A549 (cell line): Measurements from ENCODE around the gene P4HA3. TPM values are rescaled to one million over a fixed set of nuclear protein-coding genes. Genes with fewer than 3 reads are reported as not detected.
A peak's percentile ranks its signal among the peaks of the same experiment; 100 is the strongest.

Experiments used
- ATAC-seq, 2 experiments: fragments of 200-7000 bp in 1 of 2; fragments of >200 bp in 1 of 2; cut with Nextera tagmentation in 1 of 2; cut with Tn5 transposase in 1 of 2; 3 replicates each; pipeline versions ENCODE4 v1.8.0 to v1.9.1; 2018 to 2020; ENCODE audit warnings: mild to moderate bottlenecking in 1 of 2, moderate library complexity in 1 of 2
- CTCF ChIA-PET: fragments of 300-600 bp; sonication (Branson Sonifier 250); formaldehyde crosslinking; extraction: SDS; loops from one replicate; lab custom pipeline; 2021; ENCODE audit warnings: antibody characterized with exemption, inconsistent platforms; lab: Yijun Ruan, JAX
- POLR2A ChIA-PET: fragments of 350-600 bp; formaldehyde crosslinking; extraction: SDS; loops from one replicate; lab custom pipeline; 2021; ENCODE audit warnings: antibody characterized with exemption, inconsistent platforms; lab: Yijun Ruan, JAX
- DNase-seq, 2 experiments: peaks; one replicate each; pipeline versions ENCODE4 v3.0.0 to v3.0.0-alpha.2; 2011 to 2016; ENCODE audit warnings: low read depth in 1 of 2, low spot score in 1 of 2
- FAIRE-seq: peaks from 2 replicates; lab custom pipeline; 2011; peaks lifted over from hg19 to GRCh38; lab: Jason Lieb, UNC
- H3K27ac ChIP-seq, 2 experiments: fragments of >200 bp; sonication (Bioruptor Twin); formaldehyde crosslinking; 3 replicates each; pipeline ENCODE4 v1.5.1; 2016 to 2017
- H3K4me1 ChIP-seq: fragments of >200 bp; sonication (Bioruptor Twin); formaldehyde crosslinking; 3 replicates; pipeline ENCODE4 v1.6.1; 2016
- H3K4me2 ChIP-seq: fragments of >200 bp; sonication (Bioruptor Twin); formaldehyde crosslinking; 3 replicates; pipeline ENCODE4 v1.6.1; 2016
- H3K4me3 ChIP-seq: fragments of >200 bp; sonication (Bioruptor Twin); formaldehyde crosslinking; 3 replicates; pipeline ENCODE4 v1.5.1; 2016
- H3K9me3 ChIP-seq: fragments of >200 bp; sonication (Bioruptor Twin); formaldehyde crosslinking; 3 replicates; pipeline ENCODE4 v1.6.1; 2016
- CHD4 ChIP-seq: fragments of 200-600 bp; sonication (generic); IDR thresholded peaks from 2 replicates; pipeline ENCODE4 v1.6.1; 2016; ENCODE audit warnings: antibody characterized with exemption, mild to moderate bottlenecking, borderline replicate concordance
- EHMT2 ChIP-seq: fragments of 200-600 bp; sonication (generic); IDR thresholded peaks from 2 replicates; pipeline ENCODE4 v1.6.1; 2016; ENCODE audit warnings: antibody characterized with exemption, low read depth, mild to moderate bottlenecking, moderate library complexity
- EP300 ChIP-seq, 2 experiments: fragments of >200 bp; sonication (Bioruptor Twin); formaldehyde crosslinking; IDR thresholded peaks; 2 replicates in 1 of 2; 3 replicates in 1 of 2; pipeline ENCODE4 v1.6.1; 2016 to 2017
- ESRRA ChIP-seq: fragments of 150-350 bp; IDR thresholded peaks from 2 replicates; pipeline ENCODE4 v1.6.1; 2014; ENCODE audit warnings: mild to moderate bottlenecking, low read length, borderline replicate concordance
- FOSL2 ChIP-seq, 2 experiments: fragments of 450-650 bp in 1 of 2; fragments of >200 bp in 1 of 2; sonication (Bioruptor Twin) in 1 of 2; formaldehyde crosslinking; IDR thresholded peaks; 2 replicates each; pipeline versions ENCODE4 v1.5.0 to v1.6.1; 2016 to 2020; ENCODE audit warnings: mild to moderate bottlenecking in 1 of 2, moderate library complexity in 1 of 2
- HDAC2 ChIP-seq: fragments of 200-600 bp; sonication (generic); IDR thresholded peaks from 2 replicates; pipeline ENCODE4 v1.6.1; 2016
- HOXB13 ChIP-seq: fragments of 250-450 bp; sonication (Bioruptor Pico); IDR thresholded peaks from 2 replicates; pipeline ENCODE4 v1.5.0; 2020; ENCODE audit warnings: low read depth, mild to moderate bottlenecking, moderate library complexity
- JUN ChIP-seq, 2 experiments: fragments of >200 bp; sonication (Bioruptor Twin); formaldehyde crosslinking; IDR thresholded peaks; 2 replicates in 1 of 2; 3 replicates in 1 of 2; pipeline ENCODE4 v1.6.1; 2016 to 2017
- JUNB ChIP-seq: fragments of >200 bp; sonication (Bioruptor Twin); formaldehyde crosslinking; IDR thresholded peaks from 2 replicates; pipeline ENCODE4 v1.6.1; 2016
- KDM1A ChIP-seq: fragments of 200-600 bp; sonication (generic); IDR thresholded peaks from 2 replicates; pipeline ENCODE4 v1.6.1; 2016; ENCODE audit warnings: low read depth, mild to moderate bottlenecking
- KDM5A ChIP-seq: fragments of 200-600 bp; sonication (generic); IDR thresholded peaks from 2 replicates; pipeline ENCODE4 v1.6.1; 2016; ENCODE audit warnings: antibody characterized with exemption, mild to moderate bottlenecking
- MAFK ChIP-seq: fragments of 450-650 bp; IDR thresholded peaks from 2 replicates; pipeline ENCODE4 v1.6.1; 2014; ENCODE audit not compliant: partially characterized antibody
- MAZ ChIP-seq: fragments of 150-350 bp; IDR thresholded peaks from 2 replicates; pipeline ENCODE4 v1.6.1; 2014; ENCODE audit warnings: antibody characterized with exemption, low read depth, low read length, borderline replicate concordance
- NFE2L2 ChIP-seq: fragments of 150-350 bp; conservative IDR thresholded peaks from 2 replicates; pipeline ENCODE4 v1.6.1; 2014; ENCODE audit warnings: low read length
- NR3C1 ChIP-seq: fragments of >200 bp; sonication (Bioruptor Twin); formaldehyde crosslinking; IDR thresholded peaks from 3 replicates; pipeline ENCODE4 v1.6.1; 2017
- POLR2AphosphoS2 ChIP-seq: conservative IDR thresholded peaks from 2 replicates; pipeline ENCODE4 v1.6.1; 2012; ENCODE audit warnings: low read length, improper control_type of control experiment, inconsistent platforms
- RAD21 ChIP-seq, 2 experiments: fragments of >200 bp in 1 of 2; sonication (Bioruptor Twin) in 1 of 2; formaldehyde crosslinking in 1 of 2; IDR thresholded peaks in 1 of 2; conservative IDR thresholded peaks in 1 of 2; 2 replicates in 1 of 2; 3 replicates in 1 of 2; pipeline ENCODE4 v1.6.1; 2012 to 2018; ENCODE audit warnings: inconsistent platforms in 1 of 2
- RARB ChIP-seq: fragments of 250-450 bp; sonication (Bioruptor Pico); IDR thresholded peaks from 2 replicates; pipeline ENCODE4 v1.8.0; 2021; ENCODE audit warnings: mild to moderate bottlenecking, moderate library complexity
- WGBS: methylation state at CpG from one replicate; pipeline ENCODE4 v1.1.6; 2017; ENCODE audit errors: missing lambda C conversion rate; 5-methylcytosine and 5-hydroxymethylcytosine counted together
- polyA plus RNA-seq, 4 experiments: library from polyadenylated mRNA; depleted of rRNA in 3 of 4; stranded (reverse); fragments of >200 nt; fragmentation: RNase III in 1 of 4; extraction: RNeasy Plus Mini Kit Qiagen cat#74134 plus additional on column Dnase treatment in 1 of 4; gene quantifications; 2 replicates in 3 of 4; 3 replicates in 1 of 4; pipeline ENCODE4 v1.2.3, GENCODE V29; 2011 to 2017
- TF ChIP-seq, protein P1 (sequence below): fragments of >200 bp; sonication (Bioruptor Twin); formaldehyde crosslinking; IDR thresholded peaks from 3 replicates; pipeline ENCODE4 v1.6.1; 2016
- TF ChIP-seq, protein P2 (sequence below): fragments of >200 bp; sonication (Bioruptor Twin); formaldehyde crosslinking; IDR thresholded peaks from 3 replicates; pipeline ENCODE4 v1.5.1; 2016
- TF ChIP-seq, protein P3 (sequence below): IDR thresholded peaks from 2 replicates; pipeline ENCODE4 v1.6.1; 2012; ENCODE audit warnings: low read depth, borderline replicate concordance
- TF ChIP-seq, protein P4 (sequence below): fragments of 450-650 bp; IDR thresholded peaks from 2 replicates; pipeline ENCODE4 v1.6.1; 2014; ENCODE audit warnings: antibody characterized with exemption
- TF ChIP-seq, protein P5 (sequence below): IDR thresholded peaks from 2 replicates; pipeline ENCODE4 v1.6.1; 2012
- TF ChIP-seq, protein P6 (sequence below): IDR thresholded peaks from 2 replicates; pipeline ENCODE4 v1.6.1; 2012
- TF ChIP-seq, protein P7 (sequence below): fragments of 250-450 bp; sonication (Bioruptor Pico); IDR thresholded peaks from 2 replicates; pipeline ENCODE4 v1.5.0; 2021; ENCODE audit warnings: mild to moderate bottlenecking, moderate library complexity, borderline replicate concordance

Gene P4HA3
- polyA plus RNA-seq, 2 of the 4 experiments (the other 2 are of a cell fraction), result 48.1 to 50.4 TPM

DNA sequence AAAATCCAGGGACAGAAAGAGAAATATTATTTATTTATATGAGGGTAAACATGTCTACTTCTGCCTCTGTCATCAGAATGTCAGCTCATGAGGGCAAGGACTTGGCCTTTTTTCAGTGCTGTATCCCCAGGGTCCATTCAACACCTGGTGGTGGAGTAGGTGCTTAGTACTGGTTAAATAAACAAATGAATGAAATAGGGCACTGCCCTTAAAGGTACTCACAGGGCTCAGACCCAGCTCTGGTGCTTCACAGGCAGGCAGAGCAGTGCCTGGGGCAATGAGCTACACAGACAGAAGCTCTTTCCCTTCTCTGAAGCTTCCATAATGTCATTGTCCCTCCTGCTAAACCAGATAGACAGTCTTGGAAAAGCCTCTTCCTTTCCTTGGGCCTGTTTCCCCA lies 30.9 kb downstream of the P4HA3 start:
- DNase-seq (no peak), FAIRE-seq (no peak)
- TF ChIP-seq HDAC2 (no peak), KDM1A (no peak)

DNA sequence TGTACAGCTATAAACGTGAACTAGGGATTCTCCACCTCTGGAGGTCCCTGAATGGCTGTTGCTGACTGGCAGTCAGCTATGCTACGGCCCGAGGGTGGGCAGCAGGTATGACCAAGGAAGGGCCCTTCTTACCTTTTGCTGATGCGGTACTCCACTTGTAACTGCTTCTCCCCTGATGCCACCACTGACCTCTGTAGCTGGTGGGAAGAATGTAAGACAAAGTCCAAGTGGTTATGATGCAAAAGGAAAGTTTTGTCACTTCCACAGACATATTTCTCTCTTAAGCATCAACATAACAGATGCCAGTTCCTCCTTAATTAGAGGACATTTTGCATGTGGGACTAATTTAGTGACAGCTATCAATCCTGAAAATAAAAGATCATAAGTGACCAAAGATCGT lies 32.2 kb downstream of the P4HA3 start:
- 15% methylated on average over 5 of the region's 5 CpGs for WGBS

More for the DNA sequence above, 30.9 kb downstream of the P4HA3 start:
- ChIA-PET POLR2A (interaction anchor here (1.8 kb wide), 1 partner anchor 212 kb away, joined by 5 read pairs; no protein-coding TSS in a partner anchor), CTCF (interaction anchor here (0.8 to 6.0 kb wide), 5 partner anchors 25 to 464 kb away, joined by 3 to 32 read pairs (median 3); no protein-coding TSS in a partner anchor)
- H3K4me3 ChIP-seq, result no peak overlapping the region
- peaks cover 79% of the 10 kb centered on the region for H3K4me1 ChIP-seq
- no peak for ATAC-seq
- peak overlapping the region; percentile 65; the same call in 2 of the 3 replicates for H3K4me2 ChIP-seq
- peak overlapping the region; percentile 94 to 98 for H3K27ac ChIP-seq
- no peaks in the 10 kb centered on the region for H3K9me3 ChIP-seq

DNA sequence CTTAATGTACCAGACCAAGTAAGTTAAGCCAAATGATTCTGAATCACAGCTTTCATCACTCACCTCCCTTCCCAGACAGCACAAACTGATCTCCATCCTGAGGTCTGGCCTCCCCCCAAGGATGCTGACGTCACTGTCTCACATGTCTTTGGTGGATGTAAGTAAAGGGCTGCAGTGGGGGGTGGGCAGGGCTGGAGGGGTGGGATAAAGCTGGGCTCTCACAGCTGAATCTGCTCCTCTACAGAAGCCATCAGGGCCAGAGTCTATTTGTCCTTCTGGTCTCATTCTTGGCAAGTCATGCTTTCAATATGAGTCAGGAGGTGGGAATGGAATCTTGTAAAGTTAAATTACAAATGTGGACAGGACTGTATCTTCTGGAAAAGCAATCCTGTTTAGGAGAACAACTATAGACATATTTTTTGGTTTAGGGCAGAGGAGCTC lies 32.7 kb downstream of the P4HA3 start:
- ATAC-seq (peak; percentile 92 to 93), DNase-seq (peak; percentile 68 to 97), FAIRE-seq (peak; percentile 63)
- Histone ChIP-seq H3K4me1 (peaks cover 64% of the 10 kb centered on the region), H3K9me3 (no peaks in the 10 kb centered on the region), H3K27ac (peak overlapping the region; percentile 94 to 98), H3K4me3 (no peak overlapping the region; the same call in 2 of the 3 replicates), H3K4me2 (peak overlapping the region; percentile 65)
- POLR2A ChIA-PET, result interaction anchor here (0.6 to 1.8 kb wide), 7 partner anchors 9 to 214 kb away, joined by 3 to 8 read pairs (median 5); partner anchors contain the start of genes LIPT2 and PGM2L1
- CTCF ChIA-PET, result interaction anchor here (0.6 to 6.0 kb wide), 6 partner anchors 14 to 461 kb away, joined by 3 to 32 read pairs (median 3); no protein-coding TSS in a partner anchor
- 0% methylated on average over 1 of the region's 1 CpG for WGBS
- peak; percentile 96 to 97 for TF ChIP-seq JUN (IDR thresholded peaks at IDR 0.05)
- TF ChIP-seq, protein P1, sequence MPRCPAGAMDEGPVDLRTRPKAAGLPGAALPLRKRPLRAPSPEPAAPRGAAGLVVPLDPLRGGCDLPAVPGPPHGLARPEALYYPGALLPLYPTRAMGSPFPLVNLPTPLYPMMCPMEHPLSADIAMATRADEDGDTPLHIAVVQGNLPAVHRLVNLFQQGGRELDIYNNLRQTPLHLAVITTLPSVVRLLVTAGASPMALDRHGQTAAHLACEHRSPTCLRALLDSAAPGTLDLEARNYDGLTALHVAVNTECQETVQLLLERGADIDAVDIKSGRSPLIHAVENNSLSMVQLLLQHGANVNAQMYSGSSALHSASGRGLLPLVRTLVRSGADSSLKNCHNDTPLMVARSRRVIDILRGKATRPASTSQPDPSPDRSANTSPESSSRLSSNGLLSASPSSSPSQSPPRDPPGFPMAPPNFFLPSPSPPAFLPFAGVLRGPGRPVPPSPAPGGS, result peak; percentile 84; the same call in 2 of the 3 replicates
- TF ChIP-seq, protein P2, sequence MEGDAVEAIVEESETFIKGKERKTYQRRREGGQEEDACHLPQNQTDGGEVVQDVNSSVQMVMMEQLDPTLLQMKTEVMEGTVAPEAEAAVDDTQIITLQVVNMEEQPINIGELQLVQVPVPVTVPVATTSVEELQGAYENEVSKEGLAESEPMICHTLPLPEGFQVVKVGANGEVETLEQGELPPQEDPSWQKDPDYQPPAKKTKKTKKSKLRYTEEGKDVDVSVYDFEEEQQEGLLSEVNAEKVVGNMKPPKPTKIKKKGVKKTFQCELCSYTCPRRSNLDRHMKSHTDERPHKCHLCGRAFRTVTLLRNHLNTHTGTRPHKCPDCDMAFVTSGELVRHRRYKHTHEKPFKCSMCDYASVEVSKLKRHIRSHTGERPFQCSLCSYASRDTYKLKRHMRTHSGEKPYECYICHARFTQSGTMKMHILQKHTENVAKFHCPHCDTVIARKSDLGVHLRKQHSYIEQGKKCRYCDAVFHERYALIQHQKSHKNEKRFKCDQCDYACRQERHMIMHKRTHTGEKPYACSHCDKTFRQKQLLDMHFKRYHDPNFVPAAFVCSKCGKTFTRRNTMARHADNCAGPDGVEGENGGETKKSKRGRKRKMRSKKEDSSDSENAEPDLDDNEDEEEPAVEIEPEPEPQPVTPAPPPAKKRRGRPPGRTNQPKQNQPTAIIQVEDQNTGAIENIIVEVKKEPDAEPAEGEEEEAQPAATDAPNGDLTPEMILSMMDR, result no peak
- TF ChIP-seq MAFK, result peak; percentile 13
- no peak for TF ChIP-seq CHD4
- no peak for TF ChIP-seq HDAC2
- TF ChIP-seq, protein P3, sequence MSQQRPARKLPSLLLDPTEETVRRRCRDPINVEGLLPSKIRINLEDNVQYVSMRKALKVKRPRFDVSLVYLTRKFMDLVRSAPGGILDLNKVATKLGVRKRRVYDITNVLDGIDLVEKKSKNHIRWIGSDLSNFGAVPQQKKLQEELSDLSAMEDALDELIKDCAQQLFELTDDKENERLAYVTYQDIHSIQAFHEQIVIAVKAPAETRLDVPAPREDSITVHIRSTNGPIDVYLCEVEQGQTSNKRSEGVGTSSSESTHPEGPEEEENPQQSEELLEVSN, result no peak
- TF ChIP-seq RAD21 (conservative IDR thresholded peaks at IDR 0.05 in 1 of 2, IDR thresholded peaks at IDR 0.05 in 1 of 2), result peak; percentile 1 to 50; a peak in 3 of 5 replicates
- TF ChIP-seq, protein P4, sequence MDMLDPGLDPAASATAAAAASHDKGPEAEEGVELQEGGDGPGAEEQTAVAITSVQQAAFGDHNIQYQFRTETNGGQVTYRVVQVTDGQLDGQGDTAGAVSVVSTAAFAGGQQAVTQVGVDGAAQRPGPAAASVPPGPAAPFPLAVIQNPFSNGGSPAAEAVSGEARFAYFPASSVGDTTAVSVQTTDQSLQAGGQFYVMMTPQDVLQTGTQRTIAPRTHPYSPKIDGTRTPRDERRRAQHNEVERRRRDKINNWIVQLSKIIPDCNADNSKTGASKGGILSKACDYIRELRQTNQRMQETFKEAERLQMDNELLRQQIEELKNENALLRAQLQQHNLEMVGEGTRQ, result no peak
- TF ChIP-seq FOSL2 (IDR thresholded peaks at IDR 0.05), result peak; percentile 76
- peak; percentile 77 for TF ChIP-seq FOSL2 (CRISPR knock-in tag; IDR thresholded peaks at IDR 0.05)
- 0 out of 2 replicates have a peak, but pooled peaks have one; percentile 12 for TF ChIP-seq HOXB13
- TF ChIP-seq, protein P5, sequence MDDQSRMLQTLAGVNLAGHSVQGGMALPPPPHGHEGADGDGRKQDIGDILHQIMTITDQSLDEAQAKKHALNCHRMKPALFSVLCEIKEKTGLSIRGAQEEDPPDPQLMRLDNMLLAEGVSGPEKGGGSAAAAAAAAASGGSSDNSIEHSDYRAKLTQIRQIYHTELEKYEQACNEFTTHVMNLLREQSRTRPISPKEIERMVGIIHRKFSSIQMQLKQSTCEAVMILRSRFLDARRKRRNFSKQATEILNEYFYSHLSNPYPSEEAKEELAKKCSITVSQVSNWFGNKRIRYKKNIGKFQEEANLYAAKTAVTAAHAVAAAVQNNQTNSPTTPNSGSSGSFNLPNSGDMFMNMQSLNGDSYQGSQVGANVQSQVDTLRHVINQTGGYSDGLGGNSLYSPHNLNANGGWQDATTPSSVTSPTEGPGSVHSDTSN, result no peak
- TF ChIP-seq JUNB, result peak; percentile 94
- TF ChIP-seq, protein P6, sequence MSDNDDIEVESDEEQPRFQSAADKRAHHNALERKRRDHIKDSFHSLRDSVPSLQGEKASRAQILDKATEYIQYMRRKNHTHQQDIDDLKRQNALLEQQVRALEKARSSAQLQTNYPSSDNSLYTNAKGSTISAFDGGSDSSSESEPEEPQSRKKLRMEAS, result peak; percentile 73
- peak; percentile 30; the same call in 1 of the 2 replicates for TF ChIP-seq NFE2L2
- no peak for TF ChIP-seq POLR2AphosphoS2
- TF ChIP-seq KDM5A, result no peak
- peak; percentile 96 for TF ChIP-seq EP300 (IDR thresholded peaks at IDR 0.05)
- TF ChIP-seq, protein P7, sequence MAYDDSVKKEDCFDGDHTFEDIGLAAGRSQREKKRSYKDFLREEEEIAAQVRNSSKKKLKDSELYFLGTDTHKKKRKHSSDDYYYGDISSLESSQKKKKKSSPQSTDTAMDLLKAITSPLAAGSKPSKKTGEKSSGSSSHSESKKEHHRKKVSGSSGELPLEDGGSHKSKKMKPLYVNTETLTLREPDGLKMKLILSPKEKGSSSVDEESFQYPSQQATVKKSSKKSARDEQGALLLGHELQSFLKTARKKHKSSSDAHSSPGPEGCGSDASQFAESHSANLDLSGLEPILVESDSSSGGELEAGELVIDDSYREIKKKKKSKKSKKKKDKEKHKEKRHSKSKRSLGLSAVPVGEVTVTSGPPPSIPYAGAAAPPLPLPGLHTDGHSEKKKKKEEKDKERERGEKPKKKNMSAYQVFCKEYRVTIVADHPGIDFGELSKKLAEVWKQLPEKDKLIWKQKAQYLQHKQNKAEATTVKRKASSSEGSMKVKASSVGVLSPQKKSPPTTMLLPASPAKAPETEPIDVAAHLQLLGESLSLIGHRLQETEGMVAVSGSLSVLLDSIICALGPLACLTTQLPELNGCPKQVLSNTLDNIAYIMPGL (CRISPR knock-in tag), result no peak

More for the DNA sequence above, 32.2 kb downstream of the P4HA3 start:
- peak in 1 of 2 experiments; percentile 70 for DNase-seq
- TF ChIP-seq JUN (IDR thresholded peaks at IDR 0.05) (peak in 1 of 2 experiments; percentile 0; a peak in 2 of 5 replicates), EHMT2 (no peak), RARB (CRISPR knock-in tag) (peak; percentile 32; the same call in 1 of the 2 replicates), ESRRA (peak; percentile 77; the same call in 1 of the 2 replicates), MAZ (no peak), NR3C1 (no peak), HOXB13 (peak; percentile 12; the same call in 1 of the 2 replicates), POLR2AphosphoS2 (no peak)
- H3K4me1 ChIP-seq, result peaks cover 66% of the 10 kb centered on the region
- FAIRE-seq, result no peak
- CTCF ChIA-PET, result interaction anchor here (0.9 to 6.0 kb wide), 5 partner anchors 24 to 461 kb away, joined by 3 to 32 read pairs (median 3); no protein-coding TSS in a partner anchor
- no peaks in the 10 kb centered on the region for H3K9me3 ChIP-seq
- peak; percentile 57 to 66 for ATAC-seq
- POLR2A ChIA-PET, result interaction anchor here (1.0 to 1.8 kb wide), 6 partner anchors 9 to 214 kb away, joined by 3 to 8 read pairs (median 6); partner anchors contain the start of gene PGM2L1
- H3K4me3 ChIP-seq, result peak overlapping the region; percentile 3; the same call in 1 of the 3 replicates
- H3K27ac ChIP-seq, result peak overlapping the region; percentile 94 to 98
- H3K4me2 ChIP-seq, result peak overlapping the region; percentile 65
